HG03097 (cell line): Measurements from ENCODE around the gene CACNA1C.
"Not testable (repeated sequence)": the region's sequence is repeated elsewhere in the genome, so short reads cannot be mapped to it uniquely, and the experiment has no call there.

Source experiments
- ATAC-seq: cut with Tn5 transposase; IDR thresholded peaks from one replicate; pipeline ENCODE4 v1.9.1; 2021; ENCODE audit not compliant: unreplicated experiment, low FRiP score

Gene CACNA1C

DNA sequence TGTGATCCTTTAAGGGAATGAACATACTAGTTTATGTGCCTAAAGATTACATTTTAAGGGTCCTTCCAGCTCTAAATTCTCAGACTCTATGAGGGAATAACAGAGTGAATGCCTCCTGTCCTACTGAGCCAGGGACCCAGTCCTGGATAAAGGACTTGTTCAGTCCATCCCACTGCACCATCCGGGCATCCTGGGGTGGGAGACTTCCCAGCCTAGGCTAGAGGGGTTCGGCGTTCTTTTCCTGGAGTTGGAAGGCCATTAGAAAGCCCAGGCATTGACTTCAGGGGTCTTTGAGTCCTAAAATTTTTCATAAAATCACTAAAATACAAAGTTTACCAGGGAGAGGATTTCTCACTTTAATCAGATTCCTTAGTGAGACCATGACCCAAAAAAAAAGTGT is 614.1 kb downstream of the CACNA1C start:
- no peak for ATAC-seq

- no peak for ATAC-seq
These were observed 615.1 kb downstream of the CACNA1C start for GRCh38 chr12:2667716-2668440.

DNA sequence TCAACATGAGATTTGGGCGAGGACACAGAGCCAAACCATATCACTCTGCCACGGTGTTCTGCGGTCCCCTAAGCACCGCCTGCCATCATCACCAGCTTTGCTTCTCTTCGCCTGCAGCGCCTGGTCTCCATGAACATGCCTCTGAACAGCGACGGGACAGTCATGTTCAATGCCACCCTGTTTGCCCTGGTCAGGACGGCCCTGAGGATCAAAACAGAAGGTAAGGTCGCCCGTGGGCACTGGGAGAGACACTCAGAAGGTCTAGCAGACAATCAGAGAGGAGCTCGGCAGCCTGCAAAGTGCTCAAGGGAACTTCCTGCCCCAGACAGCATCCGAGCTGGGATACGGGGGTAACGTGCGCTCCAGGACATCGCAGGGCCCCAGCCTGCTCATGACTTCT is 616.0 kb downstream of the CACNA1C start:
- no peak for ATAC-seq

- ATAC-seq, result no peak
These were observed 616.8 kb downstream of the CACNA1C start for GRCh38 chr12:2669560-2669959.

GRCh38 chr12:2672863-2673262 is 620.1 kb downstream of the CACNA1C start:
- no peak for ATAC-seq

DNA sequence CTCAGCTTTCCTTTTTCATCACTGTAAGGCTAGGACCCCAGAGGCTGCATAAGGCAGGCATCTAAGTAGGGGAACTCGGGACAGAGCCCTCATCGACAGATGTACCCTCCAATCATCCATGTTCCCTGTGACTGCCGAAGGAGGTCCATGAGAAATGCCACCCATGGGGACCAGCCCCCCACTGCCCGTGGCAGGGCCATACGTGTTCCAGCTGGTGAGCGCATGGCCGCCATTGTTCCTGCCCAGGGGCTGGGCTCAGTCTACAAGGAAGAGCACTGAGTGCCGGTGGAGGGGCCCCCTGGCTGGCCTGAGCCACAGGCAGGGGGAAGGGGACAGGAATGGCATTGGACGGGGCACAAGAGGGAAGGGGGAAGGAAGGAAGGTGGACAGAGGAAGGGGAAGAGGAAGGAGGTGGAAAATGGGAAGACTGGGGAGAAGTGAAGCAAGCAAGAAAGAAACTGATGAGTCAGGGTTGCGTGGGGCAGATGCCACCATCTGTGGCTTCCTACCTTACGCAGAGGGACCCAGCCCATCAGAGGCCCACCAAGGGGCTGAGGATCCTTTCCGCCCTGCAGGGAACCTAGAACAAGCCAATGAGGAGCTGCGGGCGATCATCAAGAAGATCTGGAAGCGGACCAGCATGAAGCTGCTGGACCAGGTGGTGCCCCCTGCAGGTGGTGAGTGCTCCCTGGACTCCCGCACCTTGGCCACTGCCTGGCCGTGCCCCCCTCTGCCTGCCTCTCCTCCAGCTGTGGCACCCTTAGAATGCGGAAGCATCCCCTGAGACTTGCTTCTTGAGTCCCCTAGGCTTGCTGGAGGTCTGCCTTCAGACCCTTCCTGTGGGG is 621.4 kb downstream of the CACNA1C start:
- ATAC-seq, result no peak

DNA sequence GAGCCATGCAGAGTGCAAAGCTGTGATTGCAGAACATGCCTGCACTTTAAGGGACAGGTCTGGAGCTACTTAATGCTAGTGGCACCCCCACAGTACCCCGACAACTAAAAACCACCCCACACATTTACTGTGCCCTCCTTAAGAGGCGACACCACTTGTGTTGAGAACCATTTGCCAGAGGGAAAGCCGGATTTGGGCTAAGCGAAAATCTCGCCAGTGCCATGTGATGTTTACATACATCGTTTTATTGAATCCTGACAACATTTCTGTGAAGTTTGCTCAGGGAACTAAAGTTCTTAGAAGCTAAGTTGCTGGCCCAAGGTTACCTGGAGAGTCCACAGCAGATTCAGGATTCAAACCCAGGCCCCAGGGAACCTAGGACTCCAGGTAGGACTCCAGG is 623.0 kb downstream of the CACNA1C start:
- no peak for ATAC-seq

DNA sequence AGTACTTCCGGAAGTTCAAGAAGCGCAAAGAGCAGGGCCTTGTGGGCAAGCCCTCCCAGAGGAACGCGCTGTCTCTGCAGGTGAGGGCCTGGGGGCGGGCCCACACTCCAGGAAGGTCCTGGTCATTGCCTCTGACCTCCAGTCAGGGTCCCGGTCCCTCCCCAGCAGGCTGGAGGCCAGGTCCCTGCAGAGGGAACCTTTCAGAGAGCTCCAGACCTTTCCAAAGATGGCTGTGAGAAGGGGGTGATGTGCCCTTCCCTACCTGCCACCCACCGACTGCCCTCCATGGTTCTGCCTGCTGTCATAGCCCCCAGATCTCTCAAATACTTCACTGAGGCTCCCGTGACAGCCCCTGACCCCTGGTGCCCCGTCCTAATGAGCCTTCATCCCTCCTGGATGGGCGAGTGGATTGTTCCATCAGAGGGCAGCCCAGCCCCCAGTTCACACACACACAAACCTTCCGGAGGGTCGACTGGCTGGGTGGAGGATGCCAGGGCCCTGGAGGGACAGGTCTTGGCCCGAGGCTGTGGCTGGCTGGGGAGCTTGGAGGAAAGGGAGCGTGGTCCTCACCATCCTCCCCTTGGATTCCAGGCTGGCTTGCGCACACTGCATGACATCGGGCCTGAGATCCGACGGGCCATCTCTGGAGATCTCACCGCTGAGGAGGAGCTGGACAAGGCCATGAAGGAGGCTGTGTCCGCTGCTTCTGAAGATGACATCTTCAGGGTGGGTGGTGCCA is 624.5 kb downstream of the CACNA1C start:
- no peak for ATAC-seq

DNA sequence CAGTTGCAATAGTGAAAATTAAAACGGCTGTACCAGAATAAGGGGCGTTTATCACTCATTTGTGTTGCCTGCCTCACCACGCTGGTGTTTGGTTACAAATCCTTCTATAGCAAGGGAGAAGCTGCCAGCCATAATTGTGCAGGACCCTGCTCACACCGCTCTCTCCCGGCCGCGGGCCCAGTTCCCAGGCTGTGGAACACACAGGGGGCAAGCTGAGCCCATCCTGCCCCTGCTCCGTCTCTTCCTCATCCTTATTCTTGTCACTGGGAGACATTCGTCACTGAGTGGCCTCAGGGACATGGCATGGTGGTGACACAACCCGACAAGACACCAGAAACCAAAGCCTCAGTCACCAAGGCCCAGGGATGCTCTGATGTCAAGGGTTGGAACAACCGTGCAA is 625.6 kb downstream of the CACNA1C start:
- ATAC-seq, result no peak

GRCh38 chr12:2679068-2679815 is 626.5 kb downstream of the CACNA1C start:
- no peak for ATAC-seq

DNA sequence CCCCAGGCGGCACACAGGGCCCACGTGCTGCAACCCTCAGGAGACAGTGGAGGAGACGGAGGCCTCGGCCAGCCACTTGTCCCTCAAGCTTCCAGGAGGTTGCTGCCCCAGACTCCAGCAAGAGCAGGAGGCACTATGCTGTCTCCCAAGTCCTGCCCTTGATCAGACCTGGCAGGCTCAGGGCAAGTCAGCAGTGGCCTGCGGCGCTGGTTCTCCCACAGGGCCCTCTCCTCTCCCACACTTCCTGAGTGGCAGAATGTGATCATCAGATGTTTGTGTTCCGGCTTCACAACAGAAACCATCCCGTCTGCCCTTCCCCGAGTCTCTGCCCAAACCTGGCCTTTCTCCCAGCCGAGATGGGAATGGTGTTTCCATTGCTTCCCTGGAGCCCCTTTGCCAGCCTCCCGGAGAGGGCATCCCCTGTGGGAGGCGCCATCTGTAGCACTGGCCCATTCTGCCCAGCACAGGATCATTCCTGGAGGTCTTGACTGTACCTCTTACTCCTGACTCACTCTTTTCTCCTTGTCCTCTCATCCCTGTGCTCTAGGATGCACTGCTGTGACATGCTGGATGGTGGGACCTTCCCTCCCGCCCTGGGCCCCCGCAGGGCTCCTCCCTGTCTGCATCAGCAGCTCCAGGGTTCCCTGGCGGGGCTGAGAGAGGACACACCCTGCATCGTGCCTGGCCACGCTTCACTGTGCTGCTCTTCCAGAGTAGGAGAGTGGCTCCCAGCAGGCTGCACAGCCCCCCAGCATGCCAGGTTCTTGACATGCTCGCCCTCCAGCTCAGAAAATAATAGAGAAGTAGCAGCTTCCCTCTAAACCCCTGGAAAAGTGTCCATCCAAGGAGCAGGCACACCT is 627.3 kb downstream of the CACNA1C start:
- ATAC-seq, result no peak

GRCh38 chr12:2680676-2681039 is 627.9 kb downstream of the CACNA1C start:
- ATAC-seq, result no peak

GRCh38 chr12:2681450-2682205 is 628.8 kb downstream of the CACNA1C start:
- no peak for ATAC-seq

DNA sequence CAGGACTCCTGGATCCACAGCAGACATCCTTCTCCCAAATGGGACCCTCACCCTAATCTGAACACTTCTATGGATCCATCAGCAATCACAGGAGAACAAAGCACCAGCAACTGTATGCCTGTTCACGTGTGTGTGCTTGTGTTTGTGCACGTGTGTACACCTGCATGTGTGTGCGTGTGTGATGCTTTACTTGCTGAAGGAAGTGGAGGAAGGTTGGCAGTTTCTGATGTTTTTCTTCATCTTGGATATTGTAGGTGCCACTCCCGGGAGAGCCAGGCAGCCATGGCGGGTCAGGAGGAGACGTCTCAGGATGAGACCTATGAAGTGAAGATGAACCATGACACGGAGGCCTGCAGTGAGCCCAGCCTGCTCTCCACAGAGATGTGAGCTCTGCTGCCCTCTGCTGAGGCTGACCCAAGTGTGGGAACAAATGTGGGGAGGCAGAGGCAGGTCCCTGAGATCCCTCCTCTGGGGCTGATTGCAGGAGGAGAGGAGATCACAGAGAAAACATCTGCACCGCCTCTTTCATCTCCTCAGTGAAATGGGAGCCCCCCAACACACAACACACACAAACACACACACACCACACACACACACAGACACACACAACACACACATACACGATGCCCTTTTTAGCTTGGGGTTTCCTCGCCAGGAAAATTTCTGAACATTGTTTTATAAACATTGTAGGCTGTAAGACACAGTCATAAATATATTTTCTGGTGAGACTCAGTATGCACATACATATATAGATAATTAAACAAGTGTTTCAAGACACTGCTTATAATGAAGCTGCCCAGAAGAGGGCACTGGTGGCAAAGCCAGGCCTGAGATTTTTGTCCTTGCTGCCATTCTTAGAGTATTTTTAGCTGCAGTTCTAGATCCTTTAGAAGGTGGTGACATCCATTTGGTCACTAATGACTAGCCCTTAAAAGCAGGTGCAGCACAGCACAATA is 629.8 kb downstream of the CACNA1C start:
- no peak for ATAC-seq

DNA sequence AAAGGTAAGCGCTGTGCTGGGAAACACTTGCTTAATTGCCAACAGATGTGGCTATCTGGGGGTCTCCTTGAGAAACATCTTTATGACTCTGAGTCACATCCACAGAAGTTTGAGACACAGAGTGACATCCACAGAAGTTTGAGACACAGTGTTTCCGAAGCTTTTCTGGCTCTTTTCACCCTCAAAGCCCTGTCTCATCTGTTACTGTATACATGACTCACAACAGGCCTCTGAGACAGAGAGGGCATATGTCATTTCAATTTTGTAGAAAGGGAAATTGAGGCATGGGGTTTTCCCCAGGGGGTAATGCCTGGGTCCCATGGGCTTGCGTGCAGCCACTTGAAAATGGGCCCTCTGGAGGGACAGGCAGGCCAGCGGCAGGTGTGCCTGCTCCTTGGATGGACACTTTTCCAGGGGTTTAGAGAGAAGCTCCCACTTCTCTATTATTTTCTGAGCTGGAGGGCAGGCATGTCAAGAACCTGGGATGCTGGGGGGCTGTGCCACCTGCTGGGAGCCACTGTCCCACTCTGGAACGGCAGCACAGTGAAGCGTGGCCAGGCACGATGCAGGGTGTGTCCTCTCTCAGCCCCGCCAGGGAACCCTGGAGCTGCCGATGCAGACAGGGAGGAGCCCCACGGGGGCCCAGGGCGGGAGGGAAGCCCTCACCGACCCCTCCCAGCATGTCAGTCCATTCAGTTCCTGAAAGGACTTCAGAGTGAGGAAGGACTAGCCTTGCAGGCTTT is 630.7 kb downstream of the CACNA1C start:
- ATAC-seq, result no peak

- ATAC-seq, result not testable (repeated sequence)
These were observed 631.2 kb downstream of the CACNA1C start for GRCh38 chr12:2684026-2684325.

- ATAC-seq, result not testable (repeated sequence)
These were observed 633.0 kb downstream of the CACNA1C start for GRCh38 chr12:2685620-2686279.
